H9 (cell line): Measurements from ENCODE around the gene KAT8. TPM values are rescaled to one million over a fixed set of nuclear protein-coding genes. Genes with fewer than 3 reads are reported as not detected.

Experiments used
- DNase-seq: peaks from one replicate; pipeline ENCODE4 v3.0.0-alpha.2; 2017
- H2AFZ ChIP-seq: one replicate; pipeline ENCODE4 v1.6.1; 2013; ENCODE audit warnings: mild to moderate bottlenecking, low read length, control low read depth, moderate library complexity
- H2AK5ac ChIP-seq: 2 replicates; pipeline ENCODE4 v1.6.1; 2013; ENCODE audit warnings: low read length, control low read depth, mixed read lengths; ENCODE audit not compliant: insufficient read length
- H2BK120ac ChIP-seq: one replicate; pipeline ENCODE4 v1.6.1; 2013; ENCODE audit warnings: low read depth, mild to moderate bottlenecking, low read length, control low read depth, inconsistent platforms; ENCODE audit not compliant: poor library complexity, severe bottlenecking
- H2BK12ac ChIP-seq: 2 replicates; pipeline ENCODE4 v1.6.1; 2013; ENCODE audit warnings: low read length, control low read depth, mixed read lengths, low read depth; ENCODE audit not compliant: insufficient read length
- H2BK15ac ChIP-seq: 2 replicates; pipeline ENCODE4 v1.6.1; 2013; ENCODE audit warnings: low read depth, low read length, control low read depth
- H2BK20ac ChIP-seq: one replicate; pipeline ENCODE4 v1.6.1; 2013; ENCODE audit warnings: low read depth, mild to moderate bottlenecking, low read length, control low read depth, inconsistent platforms; ENCODE audit not compliant: poor library complexity, severe bottlenecking
- H2BK5ac ChIP-seq: 2 replicates; pipeline ENCODE4 v1.6.1; 2013; ENCODE audit warnings: low read length, control low read depth, mixed read lengths; ENCODE audit not compliant: insufficient read length
- H3K14ac ChIP-seq: 2 replicates; pipeline ENCODE4 v1.6.1; 2013; ENCODE audit warnings: low read length, control low read depth; ENCODE audit not compliant: insufficient read depth
- H3K18ac ChIP-seq: 2 replicates; pipeline ENCODE4 v1.6.1; 2013; ENCODE audit warnings: low read depth, mild to moderate bottlenecking, mixed read lengths, low read length, control low read depth; ENCODE audit not compliant: insufficient read length
- H3K23ac ChIP-seq: 2 replicates; pipeline ENCODE4 v1.6.1; 2013; ENCODE audit warnings: low read length, control low read depth, mixed read lengths, low read depth; ENCODE audit not compliant: insufficient read length
- H3K23me2 ChIP-seq: 2 replicates; pipeline ENCODE4 v1.6.1; 2013; ENCODE audit warnings: low read depth, mild to moderate bottlenecking, mixed read lengths, low read length, control low read depth; ENCODE audit not compliant: insufficient read length, poor library complexity, severe bottlenecking
- H3K27ac ChIP-seq: 2 replicates; pipeline ENCODE4 v1.5.1; 2013; ENCODE audit warnings: low read length, control low read depth, mixed read lengths, low read depth; ENCODE audit not compliant: insufficient read length
- H3K27me3 ChIP-seq: 2 replicates; pipeline ENCODE4 v1.6.1; 2013; ENCODE audit warnings: low read length, control low read depth, inconsistent platforms; ENCODE audit not compliant: insufficient read depth
- H3K4ac ChIP-seq: 2 replicates; pipeline ENCODE4 v1.6.1; 2013; ENCODE audit warnings: low read depth, mild to moderate bottlenecking, control low read depth, inconsistent platforms, low read length, moderate library complexity
- H3K4me1 ChIP-seq: 2 replicates; pipeline ENCODE4 v1.6.1; 2013; ENCODE audit warnings: low read length, control low read depth, inconsistent platforms; ENCODE audit not compliant: insufficient read depth
- H3K4me2 ChIP-seq: 2 replicates; pipeline ENCODE4 v1.6.1; 2013; ENCODE audit warnings: low read length, control low read depth, mixed read lengths; ENCODE audit not compliant: insufficient read length, insufficient read depth
- H3K56ac ChIP-seq: 2 replicates; pipeline ENCODE4 v1.6.1; 2013; ENCODE audit warnings: low read depth, mild to moderate bottlenecking, mixed read lengths, low read length, control low read depth; ENCODE audit not compliant: insufficient read length
- H3K79me1 ChIP-seq: 2 replicates; pipeline ENCODE4 v1.6.1; 2013; ENCODE audit warnings: low read depth, mild to moderate bottlenecking, moderate library complexity, low read length, control low read depth, inconsistent platforms; ENCODE audit not compliant: insufficient read depth, poor library complexity, severe bottlenecking
- H3K79me2 ChIP-seq: 2 replicates; pipeline ENCODE4 v1.6.1; 2013; ENCODE audit warnings: low read length, control low read depth, inconsistent platforms; ENCODE audit not compliant: insufficient read depth
- H3K9ac ChIP-seq: 2 replicates; pipeline ENCODE4 v1.6.1; 2013; ENCODE audit warnings: low read length, control low read depth, mixed read lengths; ENCODE audit not compliant: insufficient read length; ENCODE audit errors: extremely low read depth
- H3K9me3 ChIP-seq: one replicate; pipeline ENCODE4 v1.6.1; 2013; ENCODE audit warnings: low read depth, low read length, inconsistent platforms; ENCODE audit not compliant: control insufficient read depth
- H3T11ph ChIP-seq: one replicate; pipeline ENCODE4 v1.6.1; 2013; ENCODE audit warnings: mild to moderate bottlenecking, low read length, control low read depth, inconsistent platforms
- H4K20me1 ChIP-seq: one replicate; pipeline ENCODE4 v1.6.1; 2013; ENCODE audit not compliant: control insufficient read depth, insufficient read length, insufficient read depth
- H4K5ac ChIP-seq: 2 replicates; pipeline ENCODE4 v1.6.1; 2013; ENCODE audit warnings: low read depth, mild to moderate bottlenecking, mixed read lengths, low read length, control low read depth; ENCODE audit not compliant: insufficient read length
- H4K8ac ChIP-seq: replicated peaks from 2 replicates; pipeline ENCODE4 v1.6.1; 2013; ENCODE audit warnings: low read length, control low read depth, mixed read lengths, low read depth; ENCODE audit not compliant: insufficient read length
- H4K91ac ChIP-seq: 2 replicates; pipeline ENCODE4 v1.6.1; 2013; ENCODE audit warnings: low read depth, mild to moderate bottlenecking, moderate library complexity, mixed read lengths, low read length, control low read depth; ENCODE audit not compliant: insufficient read length
- H3K27ac Mint-ChIP-seq, 3 experiments: 2 replicates in 2 of 3; 3 replicates in 1 of 3; pipeline ENCODE4 v1.8.0; 2020 to 2021; ENCODE audit warnings: mixed read lengths in 3 of 3, mild to moderate bottlenecking in 1 of 3, moderate library complexity in 1 of 3
- H3K27me3 Mint-ChIP-seq: 2 replicates; pipeline ENCODE4 v1.8.0; 2021; ENCODE audit warnings: low read depth, mild to moderate bottlenecking, moderate library complexity, mixed read lengths
- H3K36me3 Mint-ChIP-seq, 3 experiments: 2 replicates in 2 of 3; 3 replicates in 1 of 3; pipeline ENCODE4 v1.8.0; 2020 to 2021; ENCODE audit warnings: low read depth in 3 of 3, mixed read lengths in 3 of 3; ENCODE audit not compliant: insufficient read depth in 1 of 3
- H3K4me1 Mint-ChIP-seq, 2 experiments: 2 replicates each; pipeline ENCODE4 v1.8.0; 2020; ENCODE audit warnings: mixed read lengths in 2 of 2
- H3K4me3 Mint-ChIP-seq, 2 experiments: 2 replicates in 1 of 2; 3 replicates in 1 of 2; pipeline ENCODE4 v1.8.0; 2020 to 2021; ENCODE audit warnings: mild to moderate bottlenecking in 2 of 2, mixed read lengths in 2 of 2, moderate library complexity in 1 of 2
- H3K9me3 Mint-ChIP-seq, 2 experiments: 2 replicates in 1 of 2; 3 replicates in 1 of 2; pipeline ENCODE4 v1.8.0; 2020; ENCODE audit warnings: mild to moderate bottlenecking in 2 of 2, mixed read lengths in 2 of 2, moderate library complexity in 1 of 2
- CTCF ChIP-seq: fragments of 200-600 bp; sonication (generic); conservative IDR thresholded peaks from 3 replicates; pipeline ENCODE4 v1.8.0; 2021; ENCODE audit warnings: antibody characterized with exemption, mild to moderate bottlenecking
- WGBS: extraction: QIAGEN DNeasy Blood & Tissue Kit; methylation state at CpG from one replicate; pipeline ENCODE4 v1.1.7; 2013; ENCODE audit warnings: missing lambda C conversion rate, low lambda C conversion rate, mixed read lengths; ENCODE audit not compliant: insufficient read length; ENCODE audit errors: extremely low coverage; 5-methylcytosine and 5-hydroxymethylcytosine counted together
- total RNA-seq: library from RNA; stranded (reverse); gene quantifications from 2 replicates; pipeline ENCODE4 v1.2.1, GENCODE V29; 2021

KAT8 gene
- total RNA-seq, 1 experiment from 2014 or later = 52.1 TPM

- WGBS = no CpG with 5 or more reads among the region's 15 CpGs
Observed at GRCh38 chr16:31078597-31079341, 38.7 kb upstream of the KAT8 start.

More at GRCh38 chr16:31078597-31079341, 38.7 kb upstream of the KAT8 start:
- Histone ChIP-seq H2AK5ac (no peak overlapping the region), H4K91ac (no peak overlapping the region), H3K23me2 (no peaks in the 10 kb centered on the region), H3K4me1 (no peaks in the 10 kb centered on the region), H4K5ac (no peak overlapping the region), H3K56ac (no peak overlapping the region), H2BK5ac (no peak overlapping the region), H3K27ac (no peak overlapping the region), H2BK15ac (no peak overlapping the region), H2BK20ac (no peak overlapping the region), H3K9ac (no peak overlapping the region), H2BK120ac (no peak overlapping the region), H3K79me1 (no peaks in the 10 kb centered on the region), H3K4me2 (no peak overlapping the region), H3K9me3 (no peaks in the 10 kb centered on the region), H3T11ph (no peak overlapping the region), H4K20me1 (peaks cover 4% of the 10 kb centered on the region), H3K79me2 (peaks cover 2% of the 10 kb centered on the region; the same call in 1 of the 2 replicates), H3K14ac (no peak overlapping the region), H4K8ac (no peak overlapping the region), H3K27me3 (no peaks in the 10 kb centered on the region), H2AFZ (no peak overlapping the region), H3K23ac (no peak overlapping the region), H3K18ac (no peak overlapping the region), H3K4ac (no peak overlapping the region), H2BK12ac (no peak overlapping the region)
- Mint-ChIP-seq H3K9me3 (no peaks in the 10 kb centered on the region), H3K27me3 (no peaks in the 10 kb centered on the region), H3K27ac (no peak overlapping the region), H3K36me3 (peaks cover 31 to 61% (median 57%) of the 10 kb centered on the region in 3 experiments; a peak in 6 of 7 replicates), H3K4me1 (peaks cover 7 to 11% of the 10 kb centered on the region in 2 experiments), H3K4me3 (no peak overlapping the region; a peak in 1 of 5 replicates)
- TF ChIP-seq CTCF = no peak
- no peak for DNase-seq
